HG02870 (cell line): Measurements from ENCODE around the gene GJA9.
"Not testable (repeated sequence)": the region's sequence is repeated elsewhere in the genome, so short reads cannot be mapped to it uniquely, and the experiment has no call there.

Source experiments
- ATAC-seq: cut with Tn5 transposase; IDR thresholded peaks from one replicate; pipeline ENCODE4 v1.9.1; 2021; ENCODE audit warnings: mild to moderate bottlenecking, moderate library complexity; ENCODE audit not compliant: unreplicated experiment

Gene GJA9

GRCh38 chr1:38881487-38881886 lies at the start of gene GJA9:
Gene GJA9 (minus strand): TSS chr1:38881587. CDS start chr1:38876098, 5,489 bp downstream.
- ATAC-seq: no peak

- no peak for ATAC-seq
These were observed 48.1 kb upstream of the GJA9 start for GRCh38 chr1:38929476-38929875.

- ATAC-seq: no peak
These were observed 47.7 kb upstream of the GJA9 start for GRCh38 chr1:38929054-38929453.

GRCh38 chr1:38926091-38926490 lies 44.7 kb upstream of the GJA9 start:
- no peak for ATAC-seq

- ATAC-seq: no peak
These were observed 44.0 kb upstream of the GJA9 start for GRCh38 chr1:38925391-38925790.

GRCh38 chr1:38923607-38924006 lies 42.2 kb upstream of the GJA9 start:
- no peak for ATAC-seq

- no peak for ATAC-seq
These were observed 37.7 kb upstream of the GJA9 start for GRCh38 chr1:38919130-38919529.

GRCh38 chr1:38918568-38918967 lies 37.2 kb upstream of the GJA9 start:
- ATAC-seq: no peak

GRCh38 chr1:38917772-38918171 lies 36.4 kb upstream of the GJA9 start:
- ATAC-seq: no peak

- no peak for ATAC-seq
These were observed 36.0 kb upstream of the GJA9 start for GRCh38 chr1:38917337-38917736.

- no peak for ATAC-seq
These were observed 34.1 kb upstream of the GJA9 start for GRCh38 chr1:38915352-38915948.

- not testable (repeated sequence) for ATAC-seq
These were observed 33.5 kb upstream of the GJA9 start for GRCh38 chr1:38914908-38915307.

GRCh38 chr1:38908821-38909220 lies 27.4 kb upstream of the GJA9 start:
- no peak for ATAC-seq

- ATAC-seq: no peak
These were observed 24.6 kb upstream of the GJA9 start for GRCh38 chr1:38905985-38906384.

- no peak for ATAC-seq
These were observed 18.2 kb upstream of the GJA9 start for GRCh38 chr1:38899560-38899959.

GRCh38 chr1:38898653-38899230 lies 17.4 kb upstream of the GJA9 start:
- ATAC-seq: no peak

- ATAC-seq: no peak
These were observed 14.8 kb upstream of the GJA9 start for GRCh38 chr1:38896169-38896568.

GRCh38 chr1:38892976-38893375 lies 11.6 kb upstream of the GJA9 start:
- ATAC-seq: no peak

- no peak for ATAC-seq
These were observed 10.4 kb upstream of the GJA9 start for GRCh38 chr1:38891753-38892152.

GRCh38 chr1:38889589-38889988 lies 8.2 kb upstream of the GJA9 start:
- ATAC-seq: no peak

- ATAC-seq: no peak
These were observed 7.3 kb upstream of the GJA9 start for GRCh38 chr1:38888423-38889333.

GRCh38 chr1:38885092-38885491 lies 3.7 kb upstream of the GJA9 start:
- no peak for ATAC-seq
